Loucy (cell line): ENCODE measurements around the gene HPSE2.

Experiments used
- H2AFZ ChIP-seq: fragments of 200-600 bp; sonication (generic); 2 replicates; pipeline ENCODE4 v1.6.0; 2016; ENCODE audit warnings: antibody characterized with exemption, mild to moderate bottlenecking, low read length, moderate library complexity
- H3F3A ChIP-seq: fragments of 200-600 bp; 2 replicates; pipeline ENCODE4 v1.6.0; 2016; ENCODE audit warnings: antibody characterized with exemption, low read depth, mild to moderate bottlenecking
- H3K27me3 ChIP-seq: fragments of 200-600 bp; sonication (generic); 2 replicates; pipeline ENCODE4 v1.6.1; 2014; ENCODE audit warnings: low read length, mild to moderate bottlenecking; ENCODE audit not compliant: insufficient read depth, poor library complexity, severe bottlenecking
- H3K36me3 ChIP-seq: fragments of 200-600 bp; sonication (generic); 2 replicates; pipeline ENCODE4 v1.6.1; 2016; ENCODE audit warnings: low read length; ENCODE audit not compliant: insufficient read depth
- H3K4me1 ChIP-seq: fragments of 200-600 bp; sonication (generic); 2 replicates; pipeline ENCODE4 v1.5.1; 2014; ENCODE audit warnings: low read length, mild to moderate bottlenecking; ENCODE audit not compliant: insufficient read depth, poor library complexity, severe bottlenecking
- H3K4me2 ChIP-seq: fragments of 200-600 bp; sonication (generic); 2 replicates; pipeline ENCODE4 v1.6.0; 2014; ENCODE audit warnings: antibody characterized with exemption, low read length, low read depth, mild to moderate bottlenecking; ENCODE audit not compliant: poor library complexity, severe bottlenecking
- H3K4me3 ChIP-seq: fragments of 200-600 bp; sonication (generic); 2 replicates; pipeline ENCODE4 v1.5.1; 2014; ENCODE audit warnings: low read length, mild to moderate bottlenecking, mixed read lengths; ENCODE audit not compliant: poor library complexity, severe bottlenecking
- H3K79me2 ChIP-seq: fragments of 200-600 bp; sonication (generic); 2 replicates; pipeline ENCODE4 v1.6.1; 2014; ENCODE audit warnings: low read length; ENCODE audit not compliant: insufficient read depth
- H3K9ac ChIP-seq: fragments of 200-600 bp; sonication (generic); 2 replicates; pipeline ENCODE4 v1.6.0; 2014; ENCODE audit warnings: mild to moderate bottlenecking, low read depth, low read length, moderate library complexity; ENCODE audit not compliant: poor library complexity, severe bottlenecking
- H3K9me2 ChIP-seq: fragments of 200-600 bp; sonication (generic); replicated peaks from 2 replicates; pipeline ENCODE4 v1.6.1; 2016; ENCODE audit warnings: low read depth, low read length, mixed read lengths
- H3K9me3 ChIP-seq: fragments of 200-600 bp; sonication (generic); 2 replicates; pipeline ENCODE4 v1.6.1; 2014; ENCODE audit warnings: mild to moderate bottlenecking, antibody characterized with exemption, low read length, low read depth; ENCODE audit not compliant: insufficient read depth
- H4K20me1 ChIP-seq: fragments of 200-600 bp; sonication (generic); 2 replicates; pipeline ENCODE4 v1.6.0; 2014; ENCODE audit warnings: antibody characterized with exemption, low read length, mild to moderate bottlenecking; ENCODE audit not compliant: insufficient read depth, poor library complexity, severe bottlenecking
- CTCF ChIP-seq: fragments of 200-600 bp; sonication (generic); conservative IDR thresholded peaks from 2 replicates; pipeline ENCODE4 v1.5.1; 2014; ENCODE audit warnings: mild to moderate bottlenecking, antibody characterized with exemption, low read length
- EZH2phosphoT487 ChIP-seq: fragments of 200-600 bp; IDR thresholded peaks from 2 replicates; pipeline ENCODE4 v1.6.1; 2018; ENCODE audit warnings: antibody characterized with exemption, mild to moderate bottlenecking, moderate library complexity, borderline replicate concordance

HPSE2 gene

GRCh38 chr10:98463976-98464754 is 771.5 kb downstream of the HPSE2 start:
- TF ChIP-seq CTCF, result no peak
- no peak for TF ChIP-seq EZH2phosphoT487
- Histone ChIP-seq H4K20me1 (no peaks in the 10 kb centered on the region), H3K9ac (no peak overlapping the region), H3K4me3 (no peak overlapping the region), H3K9me3 (no peaks in the 10 kb centered on the region), H3K27me3 (no peaks in the 10 kb centered on the region), H2AFZ (no peak overlapping the region), H3K4me2 (no peak overlapping the region), H3K4me1 (peaks cover 11% of the 10 kb centered on the region), H3K9me2 (no peaks in the 10 kb centered on the region), H3K79me2 (no peaks in the 10 kb centered on the region), H3K36me3 (no peaks in the 10 kb centered on the region), H3F3A (no peaks in the 10 kb centered on the region)

GRCh38 chr10:98463016-98463415 is 772.6 kb downstream of the HPSE2 start:
- no peaks in the 10 kb centered on the region for H3K9me3 ChIP-seq
- no peaks in the 10 kb centered on the region for H3K9me2 ChIP-seq
- H3K79me2 ChIP-seq, result no peaks in the 10 kb centered on the region
- TF ChIP-seq EZH2phosphoT487, result no peak
- no peak for TF ChIP-seq CTCF
- H2AFZ ChIP-seq, result no peak overlapping the region
- H3K27me3 ChIP-seq, result no peaks in the 10 kb centered on the region
- H3K9ac ChIP-seq, result no peak overlapping the region
- no peaks in the 10 kb centered on the region for H3F3A ChIP-seq
- H3K36me3 ChIP-seq, result no peaks in the 10 kb centered on the region
- no peaks in the 10 kb centered on the region for H4K20me1 ChIP-seq
- peaks cover 5% of the 10 kb centered on the region for H3K4me1 ChIP-seq
- no peak overlapping the region for H3K4me3 ChIP-seq
- H3K4me2 ChIP-seq, result no peak overlapping the region

- H3K27me3 ChIP-seq, result no peaks in the 10 kb centered on the region
- no peak overlapping the region for H2AFZ ChIP-seq
- no peaks in the 10 kb centered on the region for H3K9me3 ChIP-seq
- no peak overlapping the region for H3K4me3 ChIP-seq
- H3K36me3 ChIP-seq, result no peaks in the 10 kb centered on the region
- H3K79me2 ChIP-seq, result no peaks in the 10 kb centered on the region
- H3F3A ChIP-seq, result no peaks in the 10 kb centered on the region
- no peak overlapping the region for H3K4me2 ChIP-seq
- H3K9me2 ChIP-seq, result no peaks in the 10 kb centered on the region
- no peaks in the 10 kb centered on the region for H3K4me1 ChIP-seq
- TF ChIP-seq EZH2phosphoT487, result no peak
- no peak for TF ChIP-seq CTCF
- H4K20me1 ChIP-seq, result no peaks in the 10 kb centered on the region
- no peak overlapping the region for H3K9ac ChIP-seq
Observed at GRCh38 chr10:98461500-98461842, 774.2 kb downstream of the HPSE2 start.
